GM21825 (cell line): ENCODE measurements around the gene ZNF101.

Experiments used
- ATAC-seq: cut with Tn5 transposase; IDR thresholded peaks from one replicate; pipeline ENCODE4 v1.9.1; 2021; ENCODE audit warnings: mild to moderate bottlenecking, moderate library complexity; ENCODE audit not compliant: unreplicated experiment

Gene ZNF101

DNA sequence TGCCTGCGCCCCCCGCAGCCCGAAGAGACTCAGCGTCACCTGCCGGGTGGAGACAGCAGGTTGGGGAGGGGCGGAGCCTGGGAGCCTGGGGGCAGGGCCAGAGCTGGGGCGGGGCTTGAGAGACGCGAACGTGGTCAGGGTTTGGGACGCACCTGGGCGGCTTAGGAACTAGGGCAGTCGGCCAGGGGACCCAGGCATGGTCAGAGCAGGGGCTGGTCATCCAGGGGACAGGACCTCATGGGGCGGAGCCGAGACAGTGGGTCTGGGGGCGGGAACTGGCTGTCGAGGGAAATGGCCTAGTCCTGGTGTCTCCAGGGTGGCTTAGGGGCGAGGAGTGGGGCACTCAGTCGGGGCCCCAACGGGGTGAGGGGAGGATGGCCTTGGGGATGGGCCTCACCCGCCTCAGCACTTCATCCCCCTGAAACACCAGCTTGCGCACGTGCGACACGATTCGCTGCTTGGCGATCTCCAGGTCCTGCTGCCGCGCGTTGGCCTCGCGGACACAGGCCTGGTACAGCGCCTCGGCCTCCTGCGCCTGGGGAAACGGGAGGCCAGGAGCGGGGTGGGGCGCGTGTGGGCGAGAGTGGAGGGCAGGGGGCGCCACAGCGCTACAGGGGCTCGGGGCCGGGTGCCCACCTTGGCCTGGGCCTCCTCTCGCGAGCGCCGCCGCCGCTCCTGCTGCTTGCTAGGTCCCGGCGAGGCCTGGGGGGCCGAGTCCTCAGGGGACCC is 31.0 kb upstream of the ZNF101 start:
- no peak for ATAC-seq

- peak; percentile 14 for ATAC-seq
Observed at GRCh38 chr19:19642506-19643157, 26.0 kb upstream of the ZNF101 start.

DNA sequence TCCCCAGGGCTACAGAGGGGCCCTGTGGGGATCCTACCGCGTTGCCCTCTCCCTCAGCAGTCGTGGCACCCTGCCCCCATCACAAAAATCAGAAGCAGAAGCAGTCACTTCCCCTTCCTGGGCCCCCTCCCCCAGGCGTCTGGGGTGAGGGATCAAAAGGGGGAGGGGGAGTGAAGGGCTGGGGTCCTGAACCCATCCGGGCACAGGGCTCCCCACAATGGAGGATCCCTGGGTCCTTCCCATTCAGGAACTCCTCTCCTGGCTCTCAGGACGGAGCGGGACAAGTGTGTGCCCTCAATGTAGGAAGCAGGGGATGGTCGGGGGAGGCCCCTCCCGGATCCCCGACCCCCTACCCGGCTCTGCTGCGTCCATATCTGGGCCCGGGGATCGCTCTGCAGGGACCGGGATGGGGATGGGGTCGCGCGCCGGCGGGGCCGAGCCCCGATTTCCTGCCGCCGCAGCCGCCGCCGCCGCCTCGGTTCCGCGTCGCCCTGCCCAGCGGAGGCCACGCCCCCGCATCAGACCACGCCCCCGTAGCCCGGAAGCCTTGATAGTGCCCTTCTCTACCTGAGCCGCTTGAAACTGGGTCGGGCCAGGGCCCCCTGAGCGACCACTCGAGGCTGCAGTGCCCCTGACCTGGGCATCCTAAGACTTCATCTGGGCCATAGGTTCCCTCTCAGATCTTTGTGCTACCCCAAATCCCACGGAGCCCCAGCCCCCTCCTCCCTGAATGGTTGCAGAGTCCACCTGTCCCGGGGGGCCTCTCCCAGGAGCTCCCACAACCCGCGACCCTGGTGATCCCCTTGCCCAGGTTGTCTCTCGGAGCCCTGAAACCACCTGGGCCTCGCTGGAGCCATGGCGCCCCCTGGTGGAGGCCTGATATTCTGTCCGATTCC is 25.2 kb upstream of the ZNF101 start, which contains the start of gene GMIP:
Gene GMIP, minus strand, starts transcription at position 500 of the 896 bp plus-strand sequence. Its CDS starts 128 bp downstream, at position 372.
- peak; percentile 54 for ATAC-seq

- ATAC-seq, result no peak
Observed at GRCh38 chr19:19644054-19644388, 24.6 kb upstream of the ZNF101 start.

DNA sequence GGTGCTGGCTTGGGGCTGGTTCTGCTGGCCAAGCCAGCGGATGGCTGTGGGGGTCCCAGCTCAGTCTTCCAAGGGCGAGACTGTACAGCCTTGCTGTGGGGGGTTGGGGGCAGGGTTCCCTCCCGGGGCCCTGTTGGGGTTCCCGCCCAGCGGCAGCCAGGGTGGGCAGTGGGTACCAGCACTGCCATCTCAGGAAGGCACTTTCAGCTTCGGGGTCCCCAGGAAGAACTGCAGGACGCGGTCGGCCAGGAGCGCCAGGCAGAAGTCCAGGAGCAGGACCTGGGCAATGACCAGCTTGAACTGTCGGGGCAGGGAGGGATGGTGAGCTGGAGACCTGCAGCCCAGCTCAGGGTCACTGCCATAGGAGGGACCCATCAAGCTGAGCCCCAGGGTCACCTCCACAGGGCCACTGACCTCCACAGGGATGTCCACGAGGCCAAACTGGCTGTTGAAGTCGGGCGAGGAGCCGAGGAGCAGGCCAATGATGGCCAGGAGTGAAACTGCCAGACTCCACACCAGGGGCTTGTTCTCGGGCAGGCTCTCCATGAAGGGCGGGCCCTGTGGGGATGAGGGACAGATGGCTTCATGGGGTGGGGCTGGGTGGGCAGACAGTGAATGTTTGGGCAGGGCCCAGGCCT is 23.3 kb upstream of the ZNF101 start:
- no peak for ATAC-seq

- no peak for ATAC-seq
Observed at GRCh38 chr19:19647037-19647835, 21.4 kb upstream of the ZNF101 start.

DNA sequence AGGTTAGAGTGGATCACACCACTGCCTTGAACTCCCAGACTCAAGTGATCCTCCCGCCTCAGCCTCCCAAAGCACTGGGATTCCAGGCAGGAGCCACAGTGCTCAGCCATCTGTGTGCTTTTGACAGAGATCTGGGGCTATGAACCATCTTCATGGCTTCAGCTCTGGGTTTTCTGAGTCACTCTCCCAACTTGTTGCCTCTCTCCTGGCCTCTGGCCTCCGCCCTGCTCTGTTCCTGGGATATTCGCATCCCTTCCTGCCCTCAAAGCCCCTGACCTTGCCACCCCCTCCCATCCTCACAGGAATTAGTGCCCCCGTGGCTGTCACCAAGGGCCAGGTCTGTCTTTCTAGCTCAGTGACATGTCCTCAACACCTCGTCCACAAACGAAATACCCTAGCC is 19.5 kb upstream of the ZNF101 start:
- ATAC-seq, result no peak

- no peak for ATAC-seq
Observed at GRCh38 chr19:19649580-19649995, 19.1 kb upstream of the ZNF101 start.

GRCh38 chr19:19650331-19650730 is 18.3 kb upstream of the ZNF101 start:
- no peak for ATAC-seq

GRCh38 chr19:19651076-19651475 is 17.6 kb upstream of the ZNF101 start:
- no peak for ATAC-seq

DNA sequence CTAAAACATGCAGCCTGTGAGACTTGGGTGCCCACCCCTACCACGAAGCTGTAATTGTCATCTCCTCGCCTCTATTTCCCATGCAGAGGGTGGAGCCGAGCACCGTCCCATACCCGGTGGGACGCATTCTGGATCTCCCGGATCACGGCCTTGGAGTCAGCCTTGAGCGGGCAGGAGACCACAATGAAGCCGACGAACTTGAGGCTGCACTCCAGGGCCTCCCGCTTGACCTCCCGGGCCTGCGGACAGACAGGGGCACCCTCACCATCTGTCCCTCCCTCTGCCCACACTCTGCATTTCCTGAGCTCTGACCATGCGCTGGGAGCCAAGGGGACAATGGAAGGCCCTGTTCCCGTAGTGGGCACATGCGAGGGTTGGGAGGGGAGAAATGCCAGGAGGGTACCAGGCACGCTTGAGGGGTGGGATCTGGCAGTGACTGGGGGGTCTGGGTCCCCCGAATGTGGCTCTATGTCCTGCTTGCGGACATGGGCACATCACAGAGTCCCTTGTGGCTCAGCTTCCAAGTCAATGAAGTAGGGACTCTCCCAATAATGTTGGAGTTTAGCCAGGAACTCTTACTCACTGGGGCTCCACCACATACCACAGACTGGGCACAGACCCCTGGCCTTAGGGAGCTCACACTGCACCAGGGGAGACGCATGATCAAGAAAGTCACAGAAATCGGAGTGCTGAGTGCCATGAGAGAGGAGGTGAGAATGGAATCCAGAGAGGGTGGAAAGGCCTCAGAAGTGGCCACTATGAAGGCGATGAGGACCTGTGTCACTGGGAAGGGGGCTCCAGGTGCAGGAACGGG is 15.9 kb upstream of the ZNF101 start:
- ATAC-seq, result no peak

- ATAC-seq, result no peak
Observed at GRCh38 chr19:19653597-19654147, 15.0 kb upstream of the ZNF101 start.

GRCh38 chr19:19654441-19654840 is 14.2 kb upstream of the ZNF101 start:
- ATAC-seq, result no peak

- no peak for ATAC-seq
Observed at GRCh38 chr19:19655051-19655594, 13.5 kb upstream of the ZNF101 start.

- no peak for ATAC-seq
Observed at GRCh38 chr19:19655641-19656343, 12.8 kb upstream of the ZNF101 start.

DNA sequence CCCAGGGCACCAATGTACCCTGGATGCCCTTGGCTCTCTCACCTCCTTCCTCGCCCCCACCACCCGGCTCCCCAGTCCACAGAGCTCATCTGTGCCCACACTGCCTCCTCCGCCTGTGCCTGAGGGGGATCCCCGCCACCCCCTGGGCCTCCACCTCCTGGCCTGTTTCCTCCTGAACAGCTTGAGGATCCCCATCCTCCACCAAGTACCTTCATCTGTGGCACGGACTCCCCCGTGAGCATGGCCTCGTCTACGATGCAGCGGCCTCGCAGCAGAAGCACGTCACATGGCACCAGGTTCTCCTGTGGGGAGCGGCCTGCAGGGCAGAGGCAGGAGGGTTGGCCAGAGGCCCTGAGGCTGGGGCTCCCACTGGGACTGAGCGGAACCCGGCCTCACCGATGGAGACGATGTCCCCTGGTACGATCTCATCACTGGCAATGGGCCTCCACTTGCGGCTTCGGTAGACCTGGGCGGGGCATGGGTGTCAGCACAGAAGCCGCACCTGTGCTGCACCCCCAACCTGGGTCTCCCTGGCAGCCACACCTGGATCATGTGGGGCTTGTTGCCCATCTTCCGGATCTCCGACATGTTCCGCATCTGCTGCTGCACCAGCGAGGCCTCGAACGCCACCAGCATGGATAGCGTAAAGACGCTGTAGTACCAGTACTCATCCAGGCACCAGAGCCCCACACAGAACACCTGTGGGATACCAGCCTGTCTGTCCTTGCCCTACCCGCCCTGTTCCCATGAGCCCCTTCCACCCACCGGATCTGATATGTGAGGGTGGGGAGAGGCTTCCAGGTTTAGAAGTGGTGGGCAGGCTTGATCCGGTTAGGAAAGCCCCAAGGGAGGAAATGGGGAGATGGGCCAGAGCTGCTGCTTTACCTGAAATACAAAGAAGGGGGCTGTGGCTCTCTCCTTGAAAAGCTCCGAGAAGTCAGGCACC is 11.9 kb upstream of the ZNF101 start:
- no peak for ATAC-seq

- ATAC-seq, result no peak
Observed at GRCh38 chr19:19657397-19657783, 11.2 kb upstream of the ZNF101 start.
